Nephron (organoid): Measurements from ENCODE around the gene LDB3.

ENCODE experiments used
- H3K27ac Mint-ChIP-seq, 3 experiments: 2 replicates each; pipeline ENCODE4 v1.8.0; 2020; ENCODE audit warnings: mixed read lengths in 3 of 3, mild to moderate bottlenecking in 2 of 3, moderate library complexity in 1 of 3
- H3K27me3 Mint-ChIP-seq: 2 replicates; pipeline ENCODE4 v1.8.0; 2021; ENCODE audit warnings: low read depth, mild to moderate bottlenecking, moderate library complexity, mixed read lengths
- H3K36me3 Mint-ChIP-seq: 2 replicates; pipeline ENCODE4 v1.8.0; 2020; ENCODE audit warnings: low read depth, mixed read lengths
- H3K4me1 Mint-ChIP-seq: 2 replicates; pipeline ENCODE4 v1.8.0; 2020; ENCODE audit warnings: mixed read lengths
- H3K4me3 Mint-ChIP-seq, 3 experiments: 2 replicates each; pipeline ENCODE4 v1.8.0; 2020; ENCODE audit warnings: mild to moderate bottlenecking in 3 of 3, mixed read lengths in 3 of 3, moderate library complexity in 2 of 3
- H3K9me3 Mint-ChIP-seq: 2 replicates; pipeline ENCODE4 v1.8.0; 2020; ENCODE audit warnings: mixed read lengths
- TF ChIP-seq, protein P1 (sequence below), 3 experiments: fragments of 200-600 bp; sonication (generic); IDR thresholded peaks; one replicate each; pipeline ENCODE4 v1.5.0; 2021; ENCODE audit warnings: antibody characterized with exemption in 3 of 3; ENCODE audit not compliant: unreplicated experiment in 3 of 3

Gene LDB3

DNA sequence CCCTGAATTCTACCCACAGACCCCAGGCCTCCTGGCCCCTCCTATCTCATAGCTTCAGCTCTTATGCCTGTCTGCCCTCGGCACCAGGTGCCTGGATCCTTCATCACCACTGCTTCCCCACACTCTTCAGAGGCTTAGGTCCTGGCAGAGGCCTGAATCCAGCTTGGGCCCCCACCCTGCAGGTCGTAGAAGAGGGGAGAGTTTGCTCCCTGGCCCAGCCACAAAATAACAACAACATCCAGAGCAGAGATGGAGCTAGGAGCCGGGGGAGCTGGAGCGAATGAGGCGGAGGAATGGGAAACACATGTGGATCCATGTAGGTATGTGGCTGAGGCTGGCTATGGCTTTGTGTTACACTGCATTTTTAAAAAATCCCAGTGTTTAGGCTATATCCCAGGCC, 21.8 kb upstream of the LDB3 start:
- TF ChIP-seq, protein P1, sequence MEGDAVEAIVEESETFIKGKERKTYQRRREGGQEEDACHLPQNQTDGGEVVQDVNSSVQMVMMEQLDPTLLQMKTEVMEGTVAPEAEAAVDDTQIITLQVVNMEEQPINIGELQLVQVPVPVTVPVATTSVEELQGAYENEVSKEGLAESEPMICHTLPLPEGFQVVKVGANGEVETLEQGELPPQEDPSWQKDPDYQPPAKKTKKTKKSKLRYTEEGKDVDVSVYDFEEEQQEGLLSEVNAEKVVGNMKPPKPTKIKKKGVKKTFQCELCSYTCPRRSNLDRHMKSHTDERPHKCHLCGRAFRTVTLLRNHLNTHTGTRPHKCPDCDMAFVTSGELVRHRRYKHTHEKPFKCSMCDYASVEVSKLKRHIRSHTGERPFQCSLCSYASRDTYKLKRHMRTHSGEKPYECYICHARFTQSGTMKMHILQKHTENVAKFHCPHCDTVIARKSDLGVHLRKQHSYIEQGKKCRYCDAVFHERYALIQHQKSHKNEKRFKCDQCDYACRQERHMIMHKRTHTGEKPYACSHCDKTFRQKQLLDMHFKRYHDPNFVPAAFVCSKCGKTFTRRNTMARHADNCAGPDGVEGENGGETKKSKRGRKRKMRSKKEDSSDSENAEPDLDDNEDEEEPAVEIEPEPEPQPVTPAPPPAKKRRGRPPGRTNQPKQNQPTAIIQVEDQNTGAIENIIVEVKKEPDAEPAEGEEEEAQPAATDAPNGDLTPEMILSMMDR (IDR thresholded peaks at IDR 0.05; ENCODE audit: unreplicated experiment in 3 of 3) = no peak
- Mint-ChIP-seq H3K36me3 (no peaks in the 10 kb centered on the region), H3K9me3 (no peaks in the 10 kb centered on the region), H3K4me3 (no peak overlapping the region), H3K4me1 (peaks cover 56% of the 10 kb centered on the region), H3K27me3 (peaks cover 39% of the 10 kb centered on the region), H3K27ac (peak overlapping the region; percentile 4 to 82 (median 62))

DNA sequence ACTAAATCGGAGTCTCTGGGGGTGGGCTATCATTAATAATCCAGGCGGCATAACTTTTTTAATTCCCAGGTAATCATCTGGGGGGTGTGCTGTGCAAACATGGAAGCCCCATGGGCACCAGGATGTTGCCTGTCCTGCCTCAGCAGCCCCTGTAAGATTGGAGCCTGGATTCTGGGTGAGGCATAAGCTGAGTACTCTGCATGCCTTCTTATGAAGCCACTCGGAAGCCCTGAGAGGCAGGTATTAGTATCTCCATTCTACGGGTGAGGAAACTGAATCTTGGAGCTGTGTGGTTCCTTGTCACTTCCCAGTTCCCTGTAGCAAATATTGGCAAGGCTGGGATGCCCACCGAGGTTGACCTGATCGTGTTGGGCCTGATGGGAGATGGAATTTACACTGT, 21.4 kb upstream of the LDB3 start:
- Mint-ChIP-seq H3K27me3 (peaks cover 35% of the 10 kb centered on the region), H3K9me3 (no peaks in the 10 kb centered on the region), H3K4me3 (no peak overlapping the region), H3K4me1 (peaks cover 60% of the 10 kb centered on the region), H3K27ac (peak overlapping the region; percentile 4 to 82 (median 62)), H3K36me3 (no peaks in the 10 kb centered on the region)
- TF ChIP-seq, protein P1 (IDR thresholded peaks at IDR 0.05; ENCODE audit: unreplicated experiment in 3 of 3) = no peak

DNA sequence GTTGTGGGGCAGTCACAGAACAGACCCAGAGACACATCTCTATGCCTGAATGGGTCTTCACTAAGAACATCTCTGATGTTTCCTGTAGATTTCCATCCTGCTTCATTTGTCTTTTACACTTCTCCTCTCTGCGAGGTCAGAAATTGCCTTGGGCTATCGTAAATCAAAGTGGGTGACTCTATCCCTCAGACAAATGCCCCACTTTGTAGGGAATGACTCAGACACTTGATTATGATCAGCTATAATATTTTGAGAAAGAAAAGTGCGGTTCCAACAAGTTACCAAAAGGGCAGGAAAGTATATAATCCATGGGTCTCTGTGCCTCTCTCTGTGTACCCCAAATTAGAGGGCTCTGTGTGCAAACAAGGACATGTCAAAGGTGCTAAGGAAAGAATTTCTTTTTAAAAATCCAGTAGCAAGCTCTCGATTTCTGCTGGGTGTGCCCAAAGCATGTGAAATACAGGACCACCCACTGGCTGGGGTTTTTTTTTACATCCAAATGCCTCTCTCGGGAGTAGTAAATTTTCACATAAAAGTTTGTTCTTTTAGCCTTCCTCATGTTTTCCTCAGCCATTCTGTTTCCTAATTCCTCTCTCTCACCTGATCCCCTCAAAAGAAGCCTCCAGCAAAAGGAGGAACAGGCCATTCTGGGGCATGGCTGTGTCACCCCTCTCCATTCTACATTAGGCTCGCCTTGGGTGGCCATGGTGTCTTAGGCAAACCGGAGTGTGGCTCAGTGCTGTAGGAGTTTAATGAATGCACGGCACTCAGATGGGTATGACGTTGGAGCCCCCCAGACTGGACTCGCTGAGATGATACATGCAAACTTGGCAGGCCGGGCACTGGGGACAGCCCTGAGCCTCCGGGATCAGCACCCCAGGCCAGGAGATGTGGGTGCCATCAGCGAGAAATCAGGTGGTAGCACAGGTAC, 20.3 kb upstream of the LDB3 start:
- TF ChIP-seq, protein P1 (IDR thresholded peaks at IDR 0.05; ENCODE audit: unreplicated experiment in 3 of 3) = no peak
- Mint-ChIP-seq H3K4me3 (no peak overlapping the region), H3K27me3 (peaks cover 30% of the 10 kb centered on the region), H3K4me1 (peaks cover 66% of the 10 kb centered on the region), H3K36me3 (no peaks in the 10 kb centered on the region), H3K27ac (peak overlapping the region in 1 of 3 experiments; percentile 32), H3K9me3 (no peaks in the 10 kb centered on the region)

DNA sequence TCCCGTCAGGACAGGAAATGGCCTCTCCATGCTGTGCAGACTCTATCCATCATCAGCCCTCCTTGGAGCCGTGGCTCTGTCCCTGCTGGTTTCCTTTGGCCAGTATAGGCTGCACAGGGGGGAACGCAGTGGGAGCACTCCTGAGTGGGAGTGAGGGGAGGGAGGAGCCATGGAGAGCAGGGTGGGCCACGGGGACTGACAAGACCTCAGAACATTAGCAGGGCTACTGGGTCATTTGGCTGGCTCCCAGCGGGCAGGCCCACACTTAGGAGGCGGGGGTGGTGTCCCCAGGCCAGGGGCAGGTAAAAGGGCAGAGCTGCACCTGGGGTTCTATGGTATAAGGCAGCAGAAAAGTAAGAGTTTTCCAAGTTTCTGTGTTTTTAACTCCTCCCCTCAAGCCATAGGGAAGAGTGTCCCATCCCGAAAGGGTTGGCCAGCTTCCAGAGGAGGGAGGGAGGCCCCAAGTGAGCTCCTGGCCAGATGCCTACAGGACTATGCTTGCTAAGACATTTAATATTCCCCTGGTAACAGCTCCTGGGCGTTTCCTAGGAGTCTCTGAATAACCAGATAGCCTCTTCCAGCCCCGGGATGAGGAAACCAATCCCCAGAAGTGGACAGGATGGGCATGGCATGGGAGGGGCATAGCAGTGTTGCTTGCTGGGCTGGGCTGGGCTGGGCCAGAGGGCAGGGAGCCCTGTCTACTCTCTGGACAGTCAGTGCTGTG, 19.4 kb upstream of the LDB3 start:
- H3K4me1 Mint-ChIP-seq = peaks cover 59% of the 10 kb centered on the region
- no peaks in the 10 kb centered on the region for H3K9me3 Mint-ChIP-seq
- TF ChIP-seq, protein P1 (IDR thresholded peaks at IDR 0.05; ENCODE audit: unreplicated experiment in 3 of 3) = no peak
- no peaks in the 10 kb centered on the region for H3K36me3 Mint-ChIP-seq
- H3K27ac Mint-ChIP-seq = peak overlapping the region in 2 of 3 experiments; percentile 49 to 84
- H3K4me3 Mint-ChIP-seq = peak overlapping the region in 1 of 3 experiments; percentile 11
- peaks cover 23% of the 10 kb centered on the region for H3K27me3 Mint-ChIP-seq

DNA sequence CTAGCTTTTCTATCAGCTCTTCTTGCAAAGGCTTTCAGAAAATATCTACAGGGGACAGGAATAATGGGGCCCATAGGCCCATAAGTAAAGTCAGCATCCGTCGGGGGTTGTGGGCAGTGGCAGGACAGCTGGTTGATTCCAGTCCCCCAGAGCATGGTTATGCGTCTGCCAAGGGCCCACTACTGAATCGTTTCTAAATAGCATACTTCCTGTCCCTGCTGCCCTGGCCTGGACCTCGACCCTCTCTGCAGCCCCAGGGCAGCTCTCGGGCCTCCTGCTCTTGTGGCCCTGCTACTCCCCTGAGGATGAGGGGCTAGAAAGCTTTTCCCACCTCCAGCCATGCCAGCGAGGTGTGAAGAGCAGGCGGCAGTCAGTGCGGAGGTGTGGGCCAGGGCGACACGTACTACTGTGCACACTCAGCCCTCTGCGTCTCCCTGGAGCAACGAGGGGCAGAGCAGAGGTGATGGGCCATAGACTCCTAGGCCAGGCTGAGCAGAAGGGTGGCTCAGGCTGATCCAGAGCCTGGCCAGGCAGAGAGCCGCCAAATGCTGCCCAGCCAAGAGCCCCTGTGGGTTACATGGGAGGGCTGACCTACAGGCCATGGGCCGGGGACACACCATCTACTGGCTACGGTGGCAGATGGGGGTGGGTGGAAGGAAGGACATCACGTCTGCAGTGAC, 18.7 kb upstream of the LDB3 start:
- Mint-ChIP-seq H3K9me3 (no peaks in the 10 kb centered on the region), H3K36me3 (no peaks in the 10 kb centered on the region), H3K4me3 (peak overlapping the region in 1 of 3 experiments; percentile 11), H3K4me1 (peaks cover 53% of the 10 kb centered on the region), H3K27me3 (peaks cover 22% of the 10 kb centered on the region), H3K27ac (peak overlapping the region in 2 of 3 experiments; percentile 49 to 84)
- TF ChIP-seq, protein P1 (IDR thresholded peaks at IDR 0.05; ENCODE audit: unreplicated experiment in 3 of 3) = no peak
